A673 (cell line): ENCODE results near the gene RALGPS1. TPM values are rescaled to one million over a fixed set of nuclear protein-coding genes. Genes with fewer than 3 reads are reported as not detected.

Source experiments
- BruUV-seq: library from RNA; stranded (reverse); fragments of 400-500 nt; replicated peaks from 2 replicates; lab custom pipeline; 2021; lab: Mats Ljungman, UMichigan
- CTCF ChIA-PET: fragments of 300-600 bp; sonication (Branson Sonifier 250); formaldehyde crosslinking; loops from one replicate; lab custom pipeline; 2022; ENCODE audit warnings: antibody characterized with exemption; lab: Charles Lee
- POLR2A ChIA-PET: fragments of 300-600 bp; sonication (Branson Sonifier 250); formaldehyde crosslinking; loops from one replicate; lab custom pipeline; 2022; ENCODE audit warnings: antibody characterized with exemption; ENCODE audit not compliant: low non-redundant PET; lab: Charles Lee
- DNase-seq: peaks from one replicate; pipeline ENCODE4 v3.0.0-alpha.2; 2015; ENCODE audit warnings: low spot score
- H3K27ac ChIP-seq: fragments of 200-600 bp; sonication (generic); 2 replicates; pipeline ENCODE4 v1.5.1; 2016; ENCODE audit warnings: mixed run types, low read depth, mild to moderate bottlenecking, mixed read lengths, antibody characterized with exemption, low read length; ENCODE audit not compliant: poor library complexity, severe bottlenecking
- H3K27me3 ChIP-seq: fragments of 200-600 bp; sonication (generic); replicated peaks from 2 replicates; pipeline ENCODE4 v1.6.1; 2017; ENCODE audit warnings: mixed run types, low read depth, mild to moderate bottlenecking, mixed read lengths, antibody characterized with exemption, low read length; ENCODE audit not compliant: insufficient read depth, poor library complexity
- H3K36me3 ChIP-seq: fragments of 200-600 bp; sonication (generic); 2 replicates; pipeline ENCODE4 v1.6.1; 2016; ENCODE audit warnings: mixed run types, mild to moderate bottlenecking, mixed read lengths, antibody characterized with exemption, low read length; ENCODE audit not compliant: insufficient read depth, poor library complexity, severe bottlenecking
- H3K4me1 ChIP-seq: fragments of 200-600 bp; sonication (generic); 2 replicates; pipeline ENCODE4 v1.6.1; 2017; ENCODE audit warnings: mixed run types, mild to moderate bottlenecking, mixed read lengths, antibody characterized with exemption, low read length; ENCODE audit not compliant: insufficient read depth, poor library complexity, severe bottlenecking
- H3K4me3 ChIP-seq: fragments of 200-600 bp; sonication (generic); 2 replicates; pipeline ENCODE4 v1.5.1; 2016; ENCODE audit warnings: low read depth, mixed run types, mild to moderate bottlenecking, mixed read lengths, low read length; ENCODE audit not compliant: poor library complexity, severe bottlenecking
- H3K9me3 ChIP-seq: fragments of 200-600 bp; sonication (generic); 2 replicates; pipeline ENCODE4 v1.6.1; 2016; ENCODE audit warnings: mixed run types, low read depth, mild to moderate bottlenecking, mixed read lengths, antibody characterized with exemption, low read length; ENCODE audit not compliant: poor library complexity, severe bottlenecking
- EZH2 ChIP-seq: fragments of 200-600 bp; sonication (generic); IDR thresholded peaks from 2 replicates; pipeline ENCODE4 v1.6.1; 2017; ENCODE audit warnings: borderline replicate concordance, low read depth, mild to moderate bottlenecking, mixed read lengths, antibody characterized with exemption, low read length; ENCODE audit not compliant: poor library complexity, severe bottlenecking
- intact Hi-C: fragments of 100-400 bp; cut with micrococcal nuclease; formaldehyde crosslinking; loops from one replicate; pipeline ENCODE4 v1.10.0; 2022; ENCODE audit not compliant: unreplicated experiment
- total RNA-seq: library from RNA; stranded (reverse); gene quantifications from 2 replicates; pipeline ENCODE4 v1.2.3, GENCODE V29; 2021
- TF ChIP-seq, protein P1 (sequence below): fragments of 300-800, 200-600 bp; sonication (generic); conservative IDR thresholded peaks from 2 replicates; pipeline ENCODE4 v1.5.1; 2017; ENCODE audit warnings: low read depth, mild to moderate bottlenecking, antibody characterized with exemption, low read length, moderate library complexity, mixed read lengths

The RALGPS1 gene
- total RNA-seq, 1 experiment from 2014 or later = 3.9 TPM

DNA sequence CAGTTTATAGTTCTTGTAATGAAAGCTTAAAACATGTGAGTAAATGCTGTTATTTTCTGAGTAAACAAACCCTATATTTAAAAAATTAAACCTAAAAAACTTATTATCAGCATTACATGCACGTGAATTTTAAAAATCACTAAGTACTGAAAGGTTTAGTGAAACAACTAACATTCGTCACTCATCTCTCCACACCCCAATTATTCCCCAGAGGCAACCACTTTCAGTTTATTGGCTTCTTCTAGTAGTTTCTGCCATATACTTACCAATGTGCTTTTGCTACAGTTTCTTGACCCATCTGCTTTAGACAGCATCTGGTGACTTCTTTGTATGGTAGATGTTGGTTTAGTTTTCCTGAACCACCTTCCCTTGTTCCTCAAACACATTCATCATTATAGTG lies 149.8 kb downstream of the RALGPS1 start:
- CTCF ChIA-PET = no interaction called here

DNA sequence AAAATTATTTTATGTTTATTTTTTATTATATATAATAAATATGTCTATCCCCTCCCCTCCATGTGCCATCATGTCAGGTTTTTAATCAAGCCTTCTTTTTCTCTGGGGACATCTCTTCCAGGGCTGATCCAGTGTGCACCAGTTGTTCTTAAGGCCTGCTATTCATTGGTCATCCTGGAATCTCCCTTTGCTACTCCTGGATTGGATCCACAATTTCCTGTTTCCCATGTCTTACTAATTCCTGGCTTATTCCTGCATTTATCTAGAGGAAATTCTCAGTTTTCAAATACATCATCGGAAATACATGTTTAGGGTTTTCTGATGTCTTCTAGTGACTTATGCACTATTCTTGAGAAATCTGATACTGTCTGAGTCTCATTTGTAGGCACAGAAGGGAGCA lies 151.0 kb downstream of the RALGPS1 start:
- no peaks in the 10 kb centered on the region for H3K4me1 ChIP-seq

More for the DNA sequence above, 149.8 kb downstream of the RALGPS1 start:
- TF ChIP-seq, protein P1, sequence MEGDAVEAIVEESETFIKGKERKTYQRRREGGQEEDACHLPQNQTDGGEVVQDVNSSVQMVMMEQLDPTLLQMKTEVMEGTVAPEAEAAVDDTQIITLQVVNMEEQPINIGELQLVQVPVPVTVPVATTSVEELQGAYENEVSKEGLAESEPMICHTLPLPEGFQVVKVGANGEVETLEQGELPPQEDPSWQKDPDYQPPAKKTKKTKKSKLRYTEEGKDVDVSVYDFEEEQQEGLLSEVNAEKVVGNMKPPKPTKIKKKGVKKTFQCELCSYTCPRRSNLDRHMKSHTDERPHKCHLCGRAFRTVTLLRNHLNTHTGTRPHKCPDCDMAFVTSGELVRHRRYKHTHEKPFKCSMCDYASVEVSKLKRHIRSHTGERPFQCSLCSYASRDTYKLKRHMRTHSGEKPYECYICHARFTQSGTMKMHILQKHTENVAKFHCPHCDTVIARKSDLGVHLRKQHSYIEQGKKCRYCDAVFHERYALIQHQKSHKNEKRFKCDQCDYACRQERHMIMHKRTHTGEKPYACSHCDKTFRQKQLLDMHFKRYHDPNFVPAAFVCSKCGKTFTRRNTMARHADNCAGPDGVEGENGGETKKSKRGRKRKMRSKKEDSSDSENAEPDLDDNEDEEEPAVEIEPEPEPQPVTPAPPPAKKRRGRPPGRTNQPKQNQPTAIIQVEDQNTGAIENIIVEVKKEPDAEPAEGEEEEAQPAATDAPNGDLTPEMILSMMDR = no peak
- TF ChIP-seq EZH2 = no peak
- POLR2A ChIA-PET = no interaction called here
- Histone ChIP-seq H3K4me1 (no peaks in the 10 kb centered on the region), H3K9me3 (no peaks in the 10 kb centered on the region), H3K27ac (no peak overlapping the region), H3K4me3 (no peak overlapping the region), H3K27me3 (no peaks in the 10 kb centered on the region), H3K36me3 (no peaks in the 10 kb centered on the region)
- intact Hi-C loops = no loop called here
- no peak for DNase-seq
- no TSS peak for BruUV-seq

DNA sequence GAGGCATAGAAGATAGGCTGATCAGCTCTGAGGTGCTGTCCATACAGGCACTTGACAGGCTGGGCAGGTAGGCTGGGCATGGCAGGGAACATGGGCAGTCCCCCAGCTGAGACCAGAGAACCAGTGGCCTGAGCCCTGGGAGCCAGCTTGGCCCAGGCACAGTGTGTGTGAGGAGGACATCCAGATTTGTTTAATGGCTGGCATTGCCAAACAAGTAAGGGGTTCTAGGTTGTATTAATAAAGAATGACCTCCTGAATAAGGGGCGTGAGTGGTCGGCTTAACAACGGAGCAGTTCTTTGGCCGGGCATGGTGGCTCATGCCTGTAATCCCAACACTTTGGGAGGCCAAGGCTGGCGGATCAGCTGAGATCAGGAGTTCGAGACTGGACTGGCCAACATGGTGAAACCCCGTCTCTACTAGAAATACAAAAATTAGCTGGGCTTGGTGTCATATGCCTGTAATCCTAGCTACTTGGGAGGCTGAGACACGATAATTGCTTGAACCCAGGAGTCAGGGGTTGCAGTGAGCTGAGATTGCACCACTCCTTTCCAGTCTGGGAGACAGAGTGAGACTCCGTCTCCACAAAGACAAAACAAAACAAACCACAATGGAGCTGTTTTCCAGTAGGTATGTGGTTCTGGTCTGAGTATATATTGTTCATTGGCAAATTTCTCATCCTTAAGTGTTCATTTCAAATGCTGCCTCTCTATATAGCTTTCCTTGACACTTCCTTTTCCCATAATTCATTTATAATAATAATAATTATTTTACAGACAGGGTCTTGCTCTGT lies 151.7 kb downstream of the RALGPS1 start:
- BruUV-seq = no TSS peak
- intact Hi-C loops = no loop called here
- TF ChIP-seq, protein P1 = no peak
- TF ChIP-seq EZH2 = no peak
- H3K27ac ChIP-seq = no peak overlapping the region
- H3K4me3 ChIP-seq = no peak overlapping the region
- ChIA-PET POLR2A (no interaction called here), CTCF (no interaction called here)
- no peaks in the 10 kb centered on the region for H3K27me3 ChIP-seq
- H3K4me1 ChIP-seq = no peaks in the 10 kb centered on the region
- no peak for DNase-seq
- H3K36me3 ChIP-seq = no peaks in the 10 kb centered on the region
- H3K9me3 ChIP-seq = no peaks in the 10 kb centered on the region

More for the DNA sequence above, 151.0 kb downstream of the RALGPS1 start:
- no peak for DNase-seq
- H3K27ac ChIP-seq = no peak overlapping the region
- ChIA-PET CTCF (no interaction called here), POLR2A (no interaction called here)
- no peak overlapping the region for H3K4me3 ChIP-seq
- intact Hi-C loops = no loop called here
- no peak for TF ChIP-seq EZH2
- TF ChIP-seq, protein P1 = no peak
- BruUV-seq = no TSS peak
- H3K27me3 ChIP-seq = no peaks in the 10 kb centered on the region
- no peaks in the 10 kb centered on the region for H3K9me3 ChIP-seq
- no peaks in the 10 kb centered on the region for H3K36me3 ChIP-seq
